GM19438 (cell line): Measurements from ENCODE around the gene ESR2.
"Not testable (repeated sequence)": the region's sequence is repeated elsewhere in the genome, so short reads cannot be mapped to it uniquely, and the experiment has no call there.

ENCODE experiments used
- ATAC-seq: cut with Tn5 transposase; IDR thresholded peaks from one replicate; pipeline ENCODE4 v1.9.1; 2021; ENCODE audit warnings: low read depth; ENCODE audit not compliant: unreplicated experiment

ESR2 gene

DNA sequence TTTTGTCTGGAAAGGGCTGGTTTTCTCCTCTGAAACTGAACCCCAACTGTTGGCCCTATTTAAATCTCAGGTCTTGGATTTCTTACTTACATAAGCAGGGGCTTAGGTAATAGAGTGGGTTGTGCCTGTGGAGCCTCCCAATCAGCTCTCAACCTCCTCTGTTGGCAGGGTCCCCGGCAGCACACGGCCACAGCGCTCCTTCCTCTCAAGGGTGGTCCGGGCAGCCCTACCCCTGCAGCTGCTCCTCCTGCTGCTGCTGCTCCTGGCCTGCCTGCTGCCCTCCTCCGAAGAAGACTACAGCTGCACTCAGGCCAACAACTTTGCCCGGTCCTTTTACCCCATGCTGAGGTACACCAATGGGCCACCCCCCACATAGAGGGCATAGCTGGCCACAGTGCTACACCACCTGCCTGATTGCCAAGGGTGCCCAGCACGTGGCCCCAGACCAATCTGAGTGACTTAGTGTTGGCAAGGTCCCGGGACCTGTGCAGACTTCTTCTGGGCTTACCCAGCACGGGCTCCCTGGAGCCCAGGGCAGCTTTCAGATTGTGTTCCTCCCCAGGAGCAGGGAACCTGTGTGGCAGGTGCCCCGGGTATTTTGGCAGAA is 68.9 kb downstream of the ESR2 start:
- no peak for ATAC-seq

GRCh38 chr14:64221391-64222003 is 72.7 kb downstream of the ESR2 start:
- no peak for ATAC-seq

GRCh38 chr14:64220466-64220865 is 73.7 kb downstream of the ESR2 start:
- no peak for ATAC-seq

- no peak for ATAC-seq
Measured at GRCh38 chr14:64220056-64220455, 74.1 kb downstream of the ESR2 start.

GRCh38 chr14:64218344-64219240 is 75.6 kb downstream of the ESR2 start:
- ATAC-seq: no peak

DNA sequence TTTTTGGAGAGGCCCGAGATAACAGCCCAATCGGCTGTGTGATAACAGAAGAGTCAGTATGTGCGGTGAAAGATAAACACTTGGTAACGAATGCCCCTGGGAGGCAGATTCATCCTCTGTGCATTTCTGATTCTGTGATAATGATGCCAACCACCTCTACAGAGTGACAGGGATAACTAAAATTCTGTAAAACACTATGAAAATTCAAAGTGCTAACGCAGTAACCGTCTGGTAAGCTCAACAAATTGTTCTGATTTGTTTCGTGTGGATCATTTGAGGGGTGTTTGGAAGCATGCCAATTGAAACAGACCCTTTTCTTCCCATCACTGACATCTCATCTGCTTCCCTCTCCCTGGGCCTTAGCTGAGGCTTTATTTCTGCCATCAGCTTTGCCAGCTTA is 76.3 kb downstream of the ESR2 start:
- no peak for ATAC-seq

DNA sequence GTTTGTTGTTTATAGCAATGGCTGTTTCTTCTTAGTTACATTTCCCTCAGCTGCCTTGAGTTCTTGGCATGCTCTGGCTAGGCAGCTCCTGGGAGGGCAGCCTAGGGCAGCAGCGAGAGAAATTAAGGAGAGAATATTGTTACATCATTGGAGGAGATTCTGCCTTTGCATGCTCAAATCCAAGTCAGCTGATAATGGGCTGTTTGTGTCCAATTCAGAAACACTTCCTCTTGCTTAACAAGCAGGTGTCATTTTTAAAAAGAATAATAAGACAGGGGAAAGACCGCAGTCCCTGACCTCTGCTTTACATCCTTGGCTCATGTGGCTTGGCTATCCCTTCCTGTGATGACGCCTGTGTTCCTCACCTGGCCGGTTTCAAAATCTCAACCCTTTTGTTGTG is 76.9 kb downstream of the ESR2 start:
- ATAC-seq: no peak

- no peak for ATAC-seq
Measured at GRCh38 chr14:64215978-64216377, 78.2 kb downstream of the ESR2 start.

GRCh38 chr14:64215274-64215673 is 78.9 kb downstream of the ESR2 start:
- ATAC-seq: no peak

- ATAC-seq: no peak
Measured at GRCh38 chr14:64213853-64214570, 80.2 kb downstream of the ESR2 start.

DNA sequence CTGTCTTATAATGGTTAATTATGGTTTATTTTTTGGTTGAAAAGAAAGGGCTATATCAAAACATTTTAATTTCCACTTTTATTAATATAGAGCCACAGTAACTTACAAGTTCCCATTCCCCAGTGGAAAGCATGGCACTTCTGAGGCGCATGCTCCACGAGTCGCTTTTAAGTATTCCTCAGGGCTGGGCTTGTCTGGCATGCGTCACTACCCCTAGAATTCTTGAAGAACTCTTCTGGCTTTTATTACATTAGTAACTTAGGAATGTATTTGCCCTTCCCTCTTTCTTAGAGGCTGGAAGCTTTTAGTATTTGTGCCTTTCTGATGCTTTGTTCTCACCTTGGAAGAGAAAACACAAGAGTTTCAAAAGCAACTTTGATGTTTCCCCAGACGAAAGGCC is 81.1 kb downstream of the ESR2 start:
- ATAC-seq: no peak

GRCh38 chr14:64212666-64213065 is 81.5 kb downstream of the ESR2 start:
- ATAC-seq: no peak

DNA sequence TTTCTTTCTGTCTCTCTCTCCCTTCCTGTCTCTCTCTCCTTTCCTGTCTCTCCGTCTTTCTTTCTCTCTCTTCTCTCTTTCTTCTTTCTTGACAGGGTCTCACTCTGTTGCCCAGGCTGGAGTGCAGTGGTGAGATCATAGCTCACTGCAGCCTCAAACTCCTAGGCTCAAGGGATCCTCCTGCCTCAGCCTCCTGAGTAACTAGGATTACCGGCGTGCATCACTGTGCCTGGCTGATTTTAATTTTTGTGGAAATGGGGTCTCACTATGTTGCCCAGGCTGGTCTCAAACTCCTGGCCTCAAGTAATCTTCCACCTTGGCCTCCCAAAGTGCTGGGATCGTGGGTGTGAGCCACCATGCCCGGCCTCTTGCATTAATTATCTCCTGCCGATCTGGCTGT is 83.3 kb downstream of the ESR2 start:
- ATAC-seq: not testable (repeated sequence)

- ATAC-seq: no peak
Measured at GRCh38 chr14:64210216-64210615, 84.0 kb downstream of the ESR2 start.

DNA sequence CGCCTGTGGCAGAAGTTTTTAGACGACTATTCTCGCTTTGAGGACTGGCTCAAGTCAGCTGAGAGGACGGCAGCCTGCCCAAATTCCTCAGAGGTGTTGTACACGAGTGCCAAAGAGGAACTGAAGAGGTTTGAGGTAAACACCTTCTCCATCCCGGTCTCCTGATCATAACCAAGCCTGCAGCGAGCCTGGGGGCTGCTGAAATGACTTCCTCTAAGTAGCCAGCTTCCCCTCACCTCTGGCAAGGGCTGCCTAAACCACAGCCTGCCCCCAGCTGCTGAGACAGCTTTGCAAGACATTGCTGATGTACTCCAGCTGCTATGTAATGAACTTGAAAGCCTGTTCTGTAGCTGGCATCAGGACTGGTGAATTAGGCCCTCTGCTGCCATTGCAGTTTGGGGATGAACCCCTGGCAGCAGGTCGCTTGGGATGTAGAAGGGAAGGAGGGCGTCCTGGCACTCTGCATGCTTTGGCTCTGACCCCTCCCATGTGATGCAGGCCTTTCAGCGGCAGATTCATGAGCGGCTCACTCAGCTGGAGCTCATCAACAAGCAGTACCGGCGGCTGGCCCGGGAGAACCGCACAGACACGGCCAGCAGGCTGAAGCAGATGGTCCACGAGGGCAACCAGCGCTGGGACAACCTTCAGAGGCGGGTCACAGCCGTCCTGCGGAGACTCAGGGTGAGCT is 84.6 kb downstream of the ESR2 start:
- no peak for ATAC-seq

GRCh38 chr14:64208981-64209380 is 85.2 kb downstream of the ESR2 start:
- ATAC-seq: no peak

- no peak for ATAC-seq
Measured at GRCh38 chr14:64208261-64208660, 85.9 kb downstream of the ESR2 start.

GRCh38 chr14:64203366-64204006 is 90.7 kb downstream of the ESR2 start:
- no peak for ATAC-seq

- no peak for ATAC-seq
Measured at GRCh38 chr14:64202716-64203115, 91.5 kb downstream of the ESR2 start.

DNA sequence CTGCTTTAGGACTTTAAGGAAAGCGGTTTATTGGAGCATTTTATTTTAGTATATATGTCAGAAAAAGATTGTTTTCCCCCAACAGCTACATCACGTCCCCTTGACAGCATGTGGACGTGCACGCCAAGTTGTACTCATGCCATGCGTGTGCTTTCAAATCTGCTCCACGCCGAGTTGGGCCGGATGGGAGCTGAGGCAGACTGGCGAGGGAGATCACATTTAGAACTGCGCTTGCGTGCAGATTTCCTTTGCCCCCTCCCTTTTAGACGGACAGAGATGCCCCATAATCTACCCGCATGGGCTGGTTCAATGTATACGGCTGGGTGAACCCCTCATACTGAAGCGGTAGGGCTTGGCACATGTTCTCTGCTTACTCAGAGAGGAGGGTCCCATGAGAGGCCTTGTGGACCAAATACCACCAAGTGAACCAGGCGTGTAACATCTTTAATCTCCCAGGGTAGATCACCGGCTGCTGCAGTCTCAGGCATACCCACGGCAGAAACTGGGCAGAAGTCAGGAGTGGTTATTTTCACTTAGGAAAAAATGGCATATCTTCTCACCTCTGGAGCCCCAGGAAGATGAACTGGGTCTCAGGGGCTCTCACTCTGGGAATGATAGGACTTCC is 92.1 kb downstream of the ESR2 start:
- no peak for ATAC-seq
